HepG2 (cell line): ENCODE measurements around the gene ABHD17A. TPM values are rescaled to one million over a fixed set of nuclear protein-coding genes. Genes with fewer than 3 reads are reported as not detected.

Experiments
- CHD2 ChIP-seq: IDR thresholded peaks from 2 replicates; pipeline ENCODE4 v1.6.1; 2011; ENCODE audit warnings: low read depth, low read length, improper control_type of control experiment
- DMAP1 ChIP-seq: IDR thresholded peaks from 2 replicates; pipeline ENCODE4 v1.6.1; 2016
- DRAP1 ChIP-seq: IDR thresholded peaks from 2 replicates; pipeline ENCODE4 v1.6.1; 2016; ENCODE audit warnings: missing genetic modification reagents, missing compliant biosample characterization
- E2F1 ChIP-seq: sonication (generic); formaldehyde crosslinking; IDR thresholded peaks from 2 replicates; pipeline ENCODE4 v1.5.0; 2020; ENCODE audit warnings: missing genetic modification reagents
- EED ChIP-seq: sonication (generic); formaldehyde crosslinking; IDR thresholded peaks from 2 replicates; pipeline ENCODE4 v1.5.0; 2020; ENCODE audit warnings: mild to moderate bottlenecking, missing genetic modification reagents
- KDM3A ChIP-seq: IDR thresholded peaks from 2 replicates; pipeline ENCODE4 v1.6.1; 2018; ENCODE audit warnings: low read depth, missing compliant biosample characterization
- KDM4B ChIP-seq: sonication (generic); formaldehyde crosslinking; IDR thresholded peaks from 2 replicates; pipeline ENCODE4 v1.4.0; 2020; ENCODE audit warnings: missing genetic modification reagents
- PHF20 ChIP-seq: sonication (generic); formaldehyde crosslinking; IDR thresholded peaks from 2 replicates; pipeline ENCODE4 v1.5.0; 2020; ENCODE audit warnings: mild to moderate bottlenecking, missing genetic modification reagents
- PHF5A ChIP-seq: IDR thresholded peaks from one replicate; pipeline ENCODE4 v1.6.1; 2018; ENCODE audit warnings: low read depth, missing genetic modification reagents; ENCODE audit not compliant: unreplicated experiment
- RBFOX2 ChIP-seq: fragments of 200-400 bp; formaldehyde crosslinking; IDR thresholded peaks from 2 replicates; pipeline ENCODE4 v1.6.1; 2017; ENCODE audit warnings: low read depth, mild to moderate bottlenecking, low read length
- TAF1 ChIP-seq: sonication (generic); formaldehyde crosslinking; IDR thresholded peaks from 2 replicates; pipeline ENCODE4 v1.4.0; 2020; ENCODE audit warnings: missing genetic modification reagents
- TP53 ChIP-seq: sonication (generic); formaldehyde crosslinking; conservative IDR thresholded peaks from 2 replicates; pipeline ENCODE4 v1.4.0; 2020; ENCODE audit warnings: missing genetic modification reagents
- ZBTB20 ChIP-seq: sonication (generic); formaldehyde crosslinking; IDR thresholded peaks from 2 replicates; pipeline ENCODE4 v1.8.1; 2023; ENCODE audit warnings: missing genetic modification reagents, low read depth, mild to moderate bottlenecking, borderline replicate concordance
- ZNF180 ChIP-seq: sonication (generic); formaldehyde crosslinking; IDR thresholded peaks from 2 replicates; pipeline ENCODE4 v1.4.0; 2020; ENCODE audit warnings: low read depth, missing genetic modification reagents, borderline replicate concordance
- ZNF232 ChIP-seq: sonication (generic); formaldehyde crosslinking; IDR thresholded peaks from 2 replicates; pipeline ENCODE4 v1.4.0; 2020; ENCODE audit warnings: missing genetic modification reagents, borderline replicate concordance
- ZNF317 ChIP-seq: sonication (generic); formaldehyde crosslinking; IDR thresholded peaks from 2 replicates; pipeline ENCODE4 v1.5.0; 2020; ENCODE audit warnings: mild to moderate bottlenecking, missing genetic modification reagents
- ZNF362 ChIP-seq: sonication (generic); formaldehyde crosslinking; IDR thresholded peaks from 2 replicates; pipeline ENCODE4 v1.4.0; 2020; ENCODE audit warnings: missing genetic modification reagents, mild to moderate bottlenecking, borderline replicate concordance
- ZNF552 ChIP-seq: sonication (generic); formaldehyde crosslinking; IDR thresholded peaks from 2 replicates; pipeline ENCODE4 v1.9.0; 2022; ENCODE audit warnings: missing genetic modification reagents, mild to moderate bottlenecking, borderline replicate concordance
- ZNF678 ChIP-seq: sonication (generic); formaldehyde crosslinking; IDR thresholded peaks from 2 replicates; pipeline ENCODE4 v1.4.0; 2020; ENCODE audit warnings: mild to moderate bottlenecking, missing genetic modification reagents
- ZNF7 ChIP-seq: IDR thresholded peaks from 2 replicates; pipeline ENCODE4 v1.6.1; 2016; ENCODE audit warnings: missing biosample characterization, missing genetic modification reagents
- ZNF740 ChIP-seq: sonication (generic); formaldehyde crosslinking; IDR thresholded peaks from 2 replicates; pipeline ENCODE4 v1.4.0; 2020; ENCODE audit warnings: missing genetic modification reagents
- ZNF83 ChIP-seq: sonication (generic); formaldehyde crosslinking; IDR thresholded peaks from 2 replicates; pipeline ENCODE4 v1.4.0; 2020; ENCODE audit warnings: missing genetic modification reagents, mild to moderate bottlenecking, borderline replicate concordance
- polyA plus RNA-seq, 8 experiments: library from polyadenylated mRNA; depleted of rRNA in 3 of 8; stranded (reverse) in 7 of 8; unstranded in 1 of 8; fragments of >200 nt; fragmentation: Illumina TruSeq in 4 of 8; extraction: Trizol in 4 of 8; gene quantifications; 2 replicates each; pipeline versions ENCODE4 v1.2.1 to v1.2.3, GENCODE V29; 2011 to 2016; ENCODE audit warnings: low read depth in 4 of 8, missing spikeins in 1 of 8, mixed read lengths in 1 of 8; ENCODE audit not compliant: insufficient read depth in 1 of 8
- total RNA-seq, 5 experiments: library from RNA; depleted of rRNA; stranded (reverse); fragments of >200 nt; fragmentation: Illumina TruSeq; extraction: Trizol; gene quantifications; 2 replicates each; pipeline ENCODE4 v1.2.3, GENCODE V29; 2016; ENCODE audit warnings: low read depth in 1 of 5

The ABHD17A gene
- total and polyA plus RNA-seq, 2 of the 13 experiments (the other 11 are each of a cell fraction or from before 2014, with no cell fraction given): 27.7 to 40.8 TPM

- TF ChIP-seq ZNF317 (CRISPR knock-in tag) (no peak; the same call in 1 of the 2 replicates), ZNF362 (CRISPR knock-in tag) (no peak), EED (CRISPR knock-in tag) (no peak), DRAP1 (CRISPR knock-in tag) (peak; percentile 71), PHF5A (CRISPR knock-in tag) (peak; percentile 13), E2F1 (CRISPR knock-in tag) (no peak), TP53 (CRISPR knock-in tag) (0 out of 2 replicates have a peak, but pooled peaks have one; percentile 31), ZNF83 (CRISPR knock-in tag) (no peak), ZNF7 (CRISPR knock-in tag) (no peak), ZNF678 (CRISPR knock-in tag) (no peak), CHD2 (peak; percentile 93), KDM3A (CRISPR knock-in tag) (no peak), ZNF552 (CRISPR knock-in tag) (no peak), PHF20 (peak; percentile 60), ZNF232 (CRISPR knock-in tag) (no peak), ZNF180 (CRISPR knock-in tag) (peak; percentile 51; the same call in 1 of the 2 replicates), ZNF740 (CRISPR knock-in tag) (no peak), KDM4B (CRISPR knock-in tag) (no peak; the same call in 1 of the 2 replicates), RBFOX2 (peak; percentile 96), DMAP1 (CRISPR knock-in tag) (0 out of 2 replicates have a peak, but pooled peaks have one; percentile 49), TAF1 (CRISPR knock-in tag) (peak; percentile 31), ZBTB20 (CRISPR knock-in tag) (peak; percentile 2; the same call in 1 of the 2 replicates)
Measured at GRCh38 chr19:1905110-1905862, 20.0 kb upstream of the ABHD17A start, which contains the start of the genes ADAT3 and SCAMP4 (continued).
